Mucosa of descending colon (tissue), 3 donors: ENCODE results near the gene PITRM1. TPM values are rescaled to one million over a fixed set of nuclear protein-coding genes. Genes with fewer than 3 reads are reported as not detected.

Experiments used
- ATAC-seq: fragments of 200-7000 bp; cut with Tn5 transposase; one replicate; pipeline ENCODE4 v1.9.1; 2020; ENCODE audit warnings: mild to moderate bottlenecking, moderate library complexity
- DNase-seq, 3 donors: peaks; one replicate each; pipeline ENCODE4 v3.0.0-alpha.2; 2020
- H3K36me3 ChIP-seq: fragments of 200-600 bp; one replicate; pipeline ENCODE4 v1.8.0; 2021; ENCODE audit warnings: low read depth, mild to moderate bottlenecking
- H3K4me1 ChIP-seq: fragments of 200-600 bp; one replicate; pipeline ENCODE4 v1.8.0; 2021; ENCODE audit warnings: low read depth, mild to moderate bottlenecking
- H3K4me3 ChIP-seq: fragments of 200-600 bp; one replicate; pipeline ENCODE4 v1.8.0; 2021; ENCODE audit warnings: mild to moderate bottlenecking
- H3K9me3 ChIP-seq: fragments of 200-600 bp; one replicate; pipeline ENCODE4 v1.8.0; 2021; ENCODE audit warnings: mild to moderate bottlenecking
- intact Hi-C, 2 donors: fragments of 100-400 bp; cut with DNase I in 1 of 2; cut with micrococcal nuclease in 1 of 2; formaldehyde crosslinking; loops; one replicate each; pipeline versions ENCODE4 v1.11.0 to v1.11.1; 2022; cut with DNase I, micrococcal nuclease
- total RNA-seq, 3 donors: library from RNA; stranded (reverse); fragmentation: NEBNext Ultra II Directional in 2 of 3; extraction: Animal tissue kit (Norgen Biotek cat#: 25700) in 2 of 3; gene quantifications; one replicate each; pipeline versions ENCODE4 v1.2.1 to v1.2.4, GENCODE V29; 2021 to 2023
- TF ChIP-seq, protein P1 (sequence below): fragments of 200-600 bp; IDR thresholded peaks from one replicate; pipeline ENCODE4 v1.8.0; 2022; ENCODE audit warnings: antibody characterized with exemption, mild to moderate bottlenecking
- donor health status: DM: no; HTN: no; CAD: no; lungs with moderate emphysema.
- donor health status: DM: no; HTN: no; CAD: no.
- donor health status: DM: no; HTN: yes; CAD: no.

The PITRM1 gene
- total RNA-seq, 3 donors from 2014 or later, result 50.8 to 53.9 (median 51.3) TPM

DNA sequence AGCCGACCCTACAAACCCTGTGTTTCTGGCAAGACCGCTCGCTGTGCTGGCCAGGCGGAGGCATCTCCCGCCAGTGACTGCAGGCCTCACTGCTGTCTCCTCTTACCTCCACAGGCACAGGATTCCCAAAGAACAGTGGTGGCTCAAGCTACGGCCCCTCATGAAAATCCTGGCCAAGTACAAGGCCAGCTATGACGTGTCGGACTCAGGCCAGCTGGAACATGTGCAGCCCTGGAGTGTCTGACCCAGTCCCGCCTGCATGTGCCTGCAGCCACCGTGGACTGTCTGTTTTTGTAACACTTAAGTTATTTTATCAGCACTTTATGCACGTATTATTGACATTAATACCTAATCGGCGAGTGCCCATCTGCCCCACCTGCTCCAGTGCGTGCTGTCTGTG is 36.2 kb downstream of the PITRM1 start:
- TF ChIP-seq, protein P1, sequence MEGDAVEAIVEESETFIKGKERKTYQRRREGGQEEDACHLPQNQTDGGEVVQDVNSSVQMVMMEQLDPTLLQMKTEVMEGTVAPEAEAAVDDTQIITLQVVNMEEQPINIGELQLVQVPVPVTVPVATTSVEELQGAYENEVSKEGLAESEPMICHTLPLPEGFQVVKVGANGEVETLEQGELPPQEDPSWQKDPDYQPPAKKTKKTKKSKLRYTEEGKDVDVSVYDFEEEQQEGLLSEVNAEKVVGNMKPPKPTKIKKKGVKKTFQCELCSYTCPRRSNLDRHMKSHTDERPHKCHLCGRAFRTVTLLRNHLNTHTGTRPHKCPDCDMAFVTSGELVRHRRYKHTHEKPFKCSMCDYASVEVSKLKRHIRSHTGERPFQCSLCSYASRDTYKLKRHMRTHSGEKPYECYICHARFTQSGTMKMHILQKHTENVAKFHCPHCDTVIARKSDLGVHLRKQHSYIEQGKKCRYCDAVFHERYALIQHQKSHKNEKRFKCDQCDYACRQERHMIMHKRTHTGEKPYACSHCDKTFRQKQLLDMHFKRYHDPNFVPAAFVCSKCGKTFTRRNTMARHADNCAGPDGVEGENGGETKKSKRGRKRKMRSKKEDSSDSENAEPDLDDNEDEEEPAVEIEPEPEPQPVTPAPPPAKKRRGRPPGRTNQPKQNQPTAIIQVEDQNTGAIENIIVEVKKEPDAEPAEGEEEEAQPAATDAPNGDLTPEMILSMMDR, result no peak
- intact Hi-C loops, result no loop called here
- Histone ChIP-seq H3K36me3 (peaks cover 9% of the 10 kb centered on the region), H3K4me1 (no peaks in the 10 kb centered on the region), H3K9me3 (no peaks in the 10 kb centered on the region), H3K4me3 (no peak overlapping the region)
- no peak for DNase-seq
- ATAC-seq, result no peak

DNA sequence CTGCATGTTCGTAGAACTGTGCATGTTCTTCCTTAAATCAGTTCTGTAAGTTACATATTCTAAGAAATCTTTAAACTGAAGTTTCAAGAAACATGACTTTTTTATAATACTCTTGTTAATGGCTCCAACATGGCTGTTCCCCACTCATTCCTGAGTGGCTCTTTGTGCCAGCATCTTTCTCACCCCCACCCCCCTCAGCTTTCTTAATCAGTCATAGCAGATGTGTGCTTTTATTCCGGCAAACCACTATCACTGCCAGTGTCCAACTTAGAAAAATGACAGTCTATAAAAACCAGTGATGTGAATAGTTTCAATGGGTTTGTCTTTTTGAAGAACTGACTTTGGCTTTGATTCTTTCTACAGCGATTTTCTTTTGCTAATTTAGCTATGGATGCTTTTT is 37.6 kb downstream of the PITRM1 start:
- H3K36me3 ChIP-seq, result peaks cover 9% of the 10 kb centered on the region
- no peaks in the 10 kb centered on the region for H3K9me3 ChIP-seq
- intact Hi-C loops, result no loop called here
- no peak for DNase-seq
- ATAC-seq, result no peak
- TF ChIP-seq, protein P1, result no peak
- no peak overlapping the region for H3K4me3 ChIP-seq
- no peaks in the 10 kb centered on the region for H3K4me1 ChIP-seq

DNA sequence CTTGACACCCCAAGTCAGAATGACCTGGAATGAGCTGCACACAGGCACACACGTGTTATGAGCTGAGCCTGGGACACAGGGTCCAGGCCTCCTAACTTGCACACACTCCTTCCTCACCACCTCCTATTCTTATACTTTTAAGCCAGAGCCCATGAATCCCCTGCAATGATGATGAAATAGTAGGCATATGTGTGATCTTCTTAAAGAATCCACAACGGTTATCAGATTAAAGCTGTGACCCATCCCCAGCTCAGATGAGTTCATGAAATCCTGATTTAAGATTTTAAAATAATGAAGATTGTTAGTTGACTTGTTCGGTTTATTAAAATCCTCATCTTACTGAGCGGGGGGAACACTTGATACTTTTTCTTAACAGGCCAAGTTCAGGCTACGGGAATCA is 38.6 kb downstream of the PITRM1 start:
- no peak overlapping the region for H3K4me3 ChIP-seq
- DNase-seq (no peak), ATAC-seq (no peak)
- no peaks in the 10 kb centered on the region for H3K4me1 ChIP-seq
- intact Hi-C loops, result no loop called here
- TF ChIP-seq, protein P1, result no peak
- H3K36me3 ChIP-seq, result peaks cover 9% of the 10 kb centered on the region
- no peaks in the 10 kb centered on the region for H3K9me3 ChIP-seq

DNA sequence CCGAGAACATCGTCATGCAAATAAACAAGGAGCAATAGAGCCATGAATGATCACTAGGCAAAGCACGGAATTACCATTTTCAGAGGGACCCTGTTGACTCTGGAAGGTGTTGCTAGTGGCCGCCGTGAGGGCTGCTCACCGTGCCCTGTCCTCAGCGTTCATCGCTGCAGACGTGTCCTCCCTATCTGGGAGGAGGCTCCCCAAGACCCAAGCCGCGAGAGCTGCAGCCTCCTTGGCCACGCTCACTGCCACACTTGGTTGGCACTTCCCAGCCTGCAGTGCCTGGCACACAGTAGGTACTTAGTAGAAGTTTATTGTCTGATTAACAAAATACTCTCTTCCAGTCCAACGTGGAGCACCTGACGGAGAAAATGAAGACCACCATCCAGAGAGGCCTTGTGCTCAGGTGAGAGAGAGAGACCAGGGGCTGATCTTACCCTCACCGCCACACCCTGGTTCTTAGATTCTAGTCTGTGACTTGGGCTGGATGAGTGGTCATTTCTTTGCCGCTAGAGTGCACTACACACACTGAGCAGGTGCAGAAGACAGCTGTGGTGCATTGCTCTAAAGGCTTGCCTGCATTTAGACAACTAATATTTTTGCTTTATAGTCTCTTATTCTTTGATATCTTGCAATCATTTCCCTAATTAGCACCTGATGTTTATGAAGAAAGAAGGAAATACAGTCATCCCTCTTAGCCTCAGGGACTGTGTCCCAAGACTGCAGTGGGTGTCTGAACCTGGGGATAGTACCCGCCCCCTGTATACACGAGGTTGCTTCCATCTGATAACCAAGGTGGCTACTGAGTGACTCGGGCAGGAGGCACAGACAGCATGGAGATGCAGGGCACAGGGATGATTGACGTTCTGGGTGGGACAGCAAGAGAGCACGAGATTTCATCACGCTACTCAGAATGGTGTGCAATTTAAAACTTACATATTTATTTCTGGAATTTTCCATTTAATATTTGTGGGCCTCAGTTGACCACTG is 40.3 kb downstream of the PITRM1 start:
- intact Hi-C loops, result no loop called here
- no peak for ATAC-seq
- H3K9me3 ChIP-seq, result peaks cover 6% of the 10 kb centered on the region
- peak in 1 of 3 donors; percentile 33 for DNase-seq
- TF ChIP-seq, protein P1, result no peak
- H3K4me1 ChIP-seq, result no peaks in the 10 kb centered on the region
- H3K36me3 ChIP-seq, result no peaks in the 10 kb centered on the region
- no peak overlapping the region for H3K4me3 ChIP-seq

DNA sequence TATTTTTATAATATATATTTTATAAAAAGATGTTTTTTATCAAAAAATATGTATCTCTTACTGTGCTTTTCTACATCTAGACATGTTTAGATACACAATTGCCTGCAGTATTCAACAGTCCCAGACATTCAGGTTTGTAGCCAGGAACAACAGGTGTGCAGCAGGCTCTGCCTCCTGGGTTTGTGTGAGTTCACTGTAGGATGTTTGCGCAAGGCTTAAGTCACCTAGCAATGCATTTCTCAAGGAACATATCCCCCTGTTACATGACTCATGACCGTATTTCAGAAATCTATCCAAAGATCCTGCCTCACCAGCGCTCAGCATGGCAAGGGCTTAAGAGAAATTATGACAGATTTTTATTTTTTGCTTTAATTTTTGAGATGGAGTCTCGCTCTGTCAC is 41.5 kb downstream of the PITRM1 start:
- ATAC-seq (peak; percentile 72), DNase-seq (peak in 2 of 3 donors; percentile 12 to 23)
- TF ChIP-seq, protein P1, result no peak
- Histone ChIP-seq H3K36me3 (no peaks in the 10 kb centered on the region), H3K4me1 (no peaks in the 10 kb centered on the region), H3K9me3 (peaks cover 6% of the 10 kb centered on the region), H3K4me3 (no peak overlapping the region)
- intact Hi-C loops, result no loop called here
